GM19193 (cell line): ENCODE data around the gene LAMA2.

Experiments used
- POLR2A ChIP-seq: IDR thresholded peaks from 4 replicates; pipeline ENCODE4 v1.6.1; 2011; ENCODE audit not compliant: insufficient read depth, insufficient read length; ENCODE audit errors: extremely low read depth

Gene LAMA2

DNA sequence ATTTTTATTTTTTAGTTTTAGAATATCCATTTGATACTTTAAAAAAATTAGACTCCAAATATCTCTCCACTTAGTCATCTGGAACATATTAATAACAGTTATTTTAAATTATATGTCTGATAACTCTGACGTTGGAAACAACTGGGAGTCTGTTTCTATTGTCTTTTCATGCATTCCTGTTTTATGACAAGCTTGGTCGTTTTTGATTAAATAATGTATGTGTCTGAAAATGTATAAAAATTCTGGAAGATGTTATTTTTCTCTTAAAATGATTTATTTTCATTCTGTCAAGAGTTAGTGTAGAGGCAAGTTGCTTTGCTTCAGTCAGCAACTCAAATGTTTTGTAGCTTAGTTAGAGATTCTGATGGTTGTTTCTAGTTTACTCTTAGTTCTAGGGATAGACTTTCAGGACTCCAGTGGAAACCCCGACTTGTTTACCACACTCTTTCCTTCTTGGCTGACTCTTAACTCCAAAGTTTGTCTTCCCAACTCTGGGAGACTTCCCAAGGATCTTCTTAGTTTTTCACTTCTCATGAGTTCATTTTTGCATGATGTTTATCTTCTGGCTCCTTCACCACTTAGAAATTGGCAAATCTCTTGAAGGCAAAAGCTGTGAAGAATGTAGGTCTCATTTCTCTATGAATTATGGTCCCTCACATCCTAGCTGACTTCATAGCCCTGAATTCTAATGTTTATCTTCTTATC, 190.9 kb downstream of the LAMA2 start:
- no peak for TF ChIP-seq POLR2A

DNA sequence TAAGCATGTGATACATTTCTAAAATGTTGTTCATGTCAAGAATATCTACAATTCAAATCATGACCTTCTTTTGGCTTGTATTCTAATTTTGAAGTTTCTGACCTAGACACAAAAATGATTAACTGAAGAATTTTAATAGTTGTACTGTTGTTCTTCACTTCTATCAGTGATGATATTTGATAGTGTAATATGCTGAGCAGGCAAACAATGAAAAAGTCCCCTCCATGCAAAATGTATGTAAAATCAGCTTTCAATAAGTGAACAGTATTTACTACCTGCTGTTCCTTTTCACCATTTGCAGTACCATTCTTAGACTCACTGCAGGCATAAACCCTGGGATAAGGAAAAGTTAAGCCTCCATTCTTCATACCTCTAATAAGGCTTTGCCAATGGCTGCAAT, 201.5 kb downstream of the LAMA2 start:
- no peak for TF ChIP-seq POLR2A

DNA sequence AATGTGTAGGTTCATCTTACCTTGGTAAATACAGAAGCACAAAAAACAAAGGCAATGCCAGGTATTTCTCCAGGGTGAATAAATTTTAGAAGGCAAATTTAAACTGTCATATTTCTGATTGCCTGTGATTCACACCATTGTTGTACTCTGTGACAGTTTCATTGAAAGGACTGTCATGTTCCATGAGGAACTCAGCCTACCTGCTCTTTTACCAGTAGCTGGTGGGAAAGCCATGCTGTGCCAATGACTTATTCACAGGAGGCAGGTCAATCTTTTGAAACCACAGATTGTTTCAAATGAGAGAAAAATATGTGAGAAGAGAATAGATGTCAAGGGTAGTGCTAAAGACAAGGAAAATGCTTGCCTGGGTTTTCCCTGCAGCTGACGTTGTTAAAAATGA, 206.4 kb downstream of the LAMA2 start:
- no peak for TF ChIP-seq POLR2A

DNA sequence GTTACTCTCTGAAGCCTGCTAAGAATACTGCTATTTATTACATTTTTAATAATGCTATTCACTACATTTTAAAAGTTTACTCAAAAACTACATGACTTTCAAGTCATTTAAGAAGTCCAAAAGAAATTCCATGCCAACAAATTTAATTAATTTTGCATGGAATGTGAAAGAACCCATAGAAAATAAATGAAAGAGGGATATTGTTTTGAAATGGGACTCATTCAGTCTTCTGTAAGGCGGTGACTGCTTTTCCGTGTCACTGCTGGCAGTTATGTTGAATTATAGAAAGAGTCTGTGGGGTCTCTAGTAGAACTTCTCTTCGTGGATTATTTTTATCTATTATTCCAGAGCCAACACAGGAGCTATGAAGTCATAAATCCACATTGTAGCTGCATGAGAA, 211.2 kb downstream of the LAMA2 start:
- no peak for TF ChIP-seq POLR2A

DNA sequence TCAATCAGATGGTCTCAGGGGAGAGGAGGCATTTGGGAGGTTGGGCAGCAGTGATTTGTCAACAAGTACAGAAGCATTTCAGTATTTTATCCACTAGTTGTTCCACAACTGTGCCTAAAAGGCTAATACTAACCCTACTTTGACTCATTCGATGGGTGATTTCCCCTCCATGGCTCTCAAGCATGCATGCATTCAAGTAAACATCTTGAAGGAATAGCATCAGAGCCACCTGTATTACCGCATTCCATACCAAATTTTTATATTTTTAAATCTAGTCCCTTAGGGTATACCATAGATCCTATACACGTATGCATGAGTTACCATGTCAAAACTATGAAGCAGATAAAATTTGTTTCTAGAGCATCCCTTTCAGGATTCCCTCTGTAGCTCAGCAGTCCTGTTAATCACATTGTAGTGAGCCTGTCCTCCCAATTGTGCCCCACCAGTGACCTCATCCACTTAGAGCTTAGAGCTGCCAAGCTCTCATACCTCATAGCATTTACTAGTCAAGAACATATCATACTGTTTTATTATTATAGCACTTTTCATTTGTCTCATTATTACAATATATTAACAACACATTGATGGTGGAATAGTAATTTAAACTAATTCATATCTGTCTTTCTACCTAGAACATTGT, 213.8 kb downstream of the LAMA2 start:
- no peak for TF ChIP-seq POLR2A

DNA sequence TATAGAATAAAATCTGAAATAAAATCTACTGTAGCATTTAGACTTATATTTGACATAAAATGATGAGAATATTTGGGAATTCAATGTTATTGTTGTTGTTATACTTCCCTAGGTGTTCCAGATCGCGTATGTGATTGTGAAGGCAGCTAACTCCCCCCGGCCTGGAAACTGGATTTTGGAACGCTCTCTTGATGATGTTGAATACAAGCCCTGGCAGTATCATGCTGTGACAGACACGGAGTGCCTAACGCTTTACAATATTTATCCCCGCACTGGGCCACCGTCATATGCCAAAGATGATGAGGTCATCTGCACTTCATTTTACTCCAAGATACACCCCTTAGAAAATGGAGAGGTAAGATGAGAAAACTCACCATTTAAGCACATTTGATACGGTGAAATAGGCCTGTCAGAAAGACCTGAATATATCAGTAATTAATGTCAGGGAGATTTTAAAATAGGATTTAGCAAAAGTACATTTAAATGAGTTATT, 215.2 kb downstream of the LAMA2 start:
- no peak for TF ChIP-seq POLR2A

DNA sequence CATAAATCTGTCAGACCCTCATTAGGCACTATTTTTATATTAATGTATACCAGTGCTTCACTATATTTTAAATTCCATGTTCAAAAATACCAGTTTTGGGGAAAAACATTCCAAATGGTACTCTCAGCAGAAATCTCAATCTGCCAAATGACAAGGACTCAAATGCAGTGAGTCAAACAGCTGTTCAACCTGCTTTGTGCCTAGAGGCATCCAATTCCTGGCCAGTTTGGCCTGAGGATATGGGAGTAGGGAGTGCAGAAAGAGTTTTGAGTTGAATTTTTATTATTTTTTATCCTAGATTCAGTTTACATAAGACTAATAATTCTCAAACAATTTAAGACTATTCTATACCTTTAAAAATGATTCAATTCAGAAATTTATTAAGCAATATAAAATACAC, 216.8 kb downstream of the LAMA2 start:
- TF ChIP-seq POLR2A = no peak

DNA sequence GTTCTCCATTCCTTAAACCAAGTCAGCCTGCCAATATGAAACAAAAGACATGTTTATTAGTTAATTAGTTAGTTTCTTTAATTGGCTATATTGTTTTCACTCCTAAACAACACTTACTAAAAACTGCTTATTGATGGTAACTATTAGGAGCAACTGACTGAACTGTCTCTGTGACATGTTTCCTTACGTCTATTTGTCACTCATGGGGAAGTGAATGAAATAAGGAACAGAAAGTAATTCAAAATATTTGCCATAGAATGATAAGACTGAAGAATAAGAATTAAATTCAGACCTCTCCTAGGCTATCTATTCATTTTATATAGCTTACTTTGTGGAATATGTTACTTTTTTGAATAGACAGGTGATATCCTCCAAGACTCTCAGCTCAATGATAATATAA, 217.2 kb downstream of the LAMA2 start:
- TF ChIP-seq POLR2A = no peak

DNA sequence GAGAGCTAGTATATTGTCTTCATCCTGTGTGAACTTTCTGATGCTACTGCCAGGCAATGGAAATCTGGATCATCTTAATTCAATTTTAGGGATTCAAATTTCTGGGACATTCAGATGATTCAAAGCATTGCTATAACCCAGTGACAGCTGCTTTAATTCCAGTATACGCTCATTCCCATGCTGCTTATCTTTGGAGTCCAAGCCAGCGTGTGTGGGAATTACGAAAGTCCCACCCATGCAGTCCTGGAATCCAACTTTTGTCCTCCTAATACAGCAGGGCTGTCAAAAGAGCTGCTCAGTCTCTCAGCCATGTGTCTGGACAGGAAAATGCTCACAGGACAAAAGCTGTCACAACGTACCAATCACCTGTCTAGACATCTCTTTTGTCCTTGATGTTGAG, 219.8 kb downstream of the LAMA2 start:
- no peak for TF ChIP-seq POLR2A

DNA sequence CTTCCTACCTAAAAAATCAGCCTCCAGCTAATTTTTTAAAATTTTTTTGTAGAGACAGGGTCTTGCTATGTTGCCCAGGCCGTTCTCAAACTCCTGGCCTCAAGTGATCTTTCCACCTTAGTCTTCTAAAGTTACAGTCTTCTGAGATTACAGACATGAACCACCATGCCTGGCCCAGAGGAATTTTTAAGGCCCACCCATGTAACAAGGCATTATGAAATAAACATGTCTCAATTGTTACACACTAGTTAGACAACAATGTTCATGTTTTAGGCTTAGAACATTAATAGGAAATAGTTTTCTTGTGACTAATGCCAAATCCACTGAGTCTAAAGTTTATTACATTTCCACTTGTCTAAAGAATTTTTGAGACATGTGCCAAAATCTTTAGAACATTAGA, 221.2 kb downstream of the LAMA2 start:
- no peak for TF ChIP-seq POLR2A

DNA sequence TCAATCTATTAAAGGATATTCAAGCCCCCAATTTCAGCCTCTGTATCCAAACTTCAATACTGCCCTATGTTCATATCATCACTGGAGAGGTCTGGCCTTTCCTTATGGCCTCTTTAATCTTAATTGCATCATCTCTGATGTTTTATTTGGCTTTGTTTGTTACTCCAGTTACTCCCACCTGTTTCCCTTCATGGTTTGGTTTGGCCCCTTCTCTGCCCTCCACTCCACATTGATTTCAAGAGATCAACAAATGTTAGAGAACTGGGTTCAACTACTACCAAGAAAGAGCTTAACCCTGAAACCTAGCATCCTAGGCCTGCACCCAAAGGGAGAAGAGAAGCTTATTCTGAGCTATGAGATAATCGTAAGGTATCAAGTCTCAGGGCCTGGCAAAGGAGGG, 221.6 kb downstream of the LAMA2 start:
- TF ChIP-seq POLR2A = no peak

DNA sequence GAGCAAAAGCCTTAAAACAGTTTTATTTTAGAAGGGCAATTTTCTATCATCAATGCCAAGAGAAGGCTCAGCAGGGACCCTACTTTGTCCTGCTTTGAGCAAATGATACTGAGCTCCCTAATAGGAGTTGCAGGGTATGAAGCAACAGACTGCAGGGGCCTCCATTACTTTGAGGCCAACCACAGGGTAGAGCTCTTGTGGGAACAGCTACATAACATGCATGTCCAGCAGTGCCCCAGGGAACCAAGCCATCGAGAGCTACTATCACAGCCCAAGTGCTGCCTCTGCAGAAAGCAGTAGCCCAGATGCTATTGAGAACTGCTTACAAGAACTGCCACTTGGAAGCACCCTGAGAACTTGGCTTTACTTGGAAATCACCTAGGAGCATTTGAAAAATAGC, 222.1 kb downstream of the LAMA2 start:
- no peak for TF ChIP-seq POLR2A

DNA sequence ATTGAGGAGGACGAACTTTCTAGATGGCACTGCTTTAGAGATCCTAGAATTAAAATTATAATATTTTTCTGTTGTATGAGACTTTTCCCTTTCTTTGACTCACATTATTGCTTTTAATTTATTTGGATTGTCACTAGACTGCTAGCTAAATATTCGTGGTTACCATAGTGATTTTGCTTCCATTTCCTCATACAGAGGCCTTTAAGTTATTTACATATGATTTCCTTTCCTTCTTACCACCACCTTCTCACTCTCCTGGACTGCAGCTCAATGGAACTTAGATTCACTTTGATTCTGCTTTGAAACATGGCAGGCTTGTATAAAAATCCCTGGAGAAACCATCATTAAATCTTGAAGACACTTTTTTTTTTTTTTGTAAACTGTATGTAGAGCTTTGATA, 222.9 kb downstream of the LAMA2 start:
- no peak for TF ChIP-seq POLR2A

DNA sequence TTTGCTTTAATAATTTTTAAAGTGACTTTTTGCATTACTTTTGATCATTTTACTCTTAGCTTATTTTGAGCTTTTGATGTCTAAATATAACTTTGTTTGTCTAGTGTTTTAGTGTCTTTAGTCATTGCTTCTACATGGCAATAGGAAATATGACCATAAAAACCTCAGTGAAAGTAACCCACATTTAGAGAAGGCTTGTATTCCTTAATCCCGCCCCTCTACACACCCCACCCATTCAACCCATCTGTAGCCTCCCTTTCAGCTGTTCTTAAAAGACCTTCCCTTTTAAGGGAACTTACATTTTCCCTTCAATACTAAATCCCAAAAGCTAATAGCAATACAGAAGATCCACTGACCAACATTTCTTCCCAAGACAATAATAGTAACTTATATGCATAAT, 225.4 kb downstream of the LAMA2 start:
- TF ChIP-seq POLR2A = no peak

DNA sequence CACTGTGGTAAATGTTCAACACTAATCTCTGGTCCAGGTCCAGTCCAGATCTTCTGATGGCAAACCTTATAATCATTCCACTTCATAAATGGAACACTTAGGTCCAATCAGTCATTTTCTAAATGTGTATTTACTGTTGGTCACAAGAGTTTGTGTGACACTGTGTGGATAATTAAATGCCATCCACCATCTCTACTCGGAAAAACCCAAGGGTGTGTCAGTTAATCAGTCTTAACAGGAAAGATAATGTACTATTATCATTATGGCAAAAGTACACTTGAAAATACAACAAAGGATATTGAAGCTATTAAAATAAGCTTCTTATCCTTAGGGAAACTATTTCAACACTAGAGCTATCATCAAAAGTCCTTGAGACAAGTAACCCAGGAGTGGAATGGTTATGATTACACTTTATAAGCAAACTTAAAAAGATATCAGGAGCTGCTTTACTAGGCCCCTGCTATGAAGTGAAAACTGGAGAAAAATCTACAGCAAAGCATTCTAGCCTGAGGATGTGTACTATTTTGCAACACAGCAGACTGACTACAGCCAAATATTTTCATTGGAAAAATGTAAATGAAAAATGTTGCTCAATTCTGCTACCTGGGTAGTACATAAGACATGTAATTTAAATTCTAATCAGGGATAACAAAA, 227.9 kb downstream of the LAMA2 start:
- no peak for TF ChIP-seq POLR2A

DNA sequence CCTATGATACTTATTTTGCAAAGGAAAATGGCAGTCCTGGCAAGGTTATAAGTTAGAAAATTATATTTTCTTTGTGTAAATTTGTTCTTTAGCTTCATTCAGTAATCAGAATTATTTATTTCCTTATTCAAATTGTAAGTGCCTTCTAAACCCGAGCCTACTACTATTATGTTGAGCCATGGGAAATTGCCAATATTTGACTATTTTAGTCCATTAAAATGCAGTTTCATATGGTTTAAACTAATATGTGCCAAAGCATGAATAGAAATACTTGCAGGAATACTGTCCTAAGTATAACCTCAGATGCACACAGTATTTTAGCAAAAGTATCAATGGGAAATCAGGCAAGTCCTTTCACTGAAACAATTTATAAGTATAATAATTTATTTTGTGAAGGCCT, 228.4 kb downstream of the LAMA2 start:
- no peak for TF ChIP-seq POLR2A

DNA sequence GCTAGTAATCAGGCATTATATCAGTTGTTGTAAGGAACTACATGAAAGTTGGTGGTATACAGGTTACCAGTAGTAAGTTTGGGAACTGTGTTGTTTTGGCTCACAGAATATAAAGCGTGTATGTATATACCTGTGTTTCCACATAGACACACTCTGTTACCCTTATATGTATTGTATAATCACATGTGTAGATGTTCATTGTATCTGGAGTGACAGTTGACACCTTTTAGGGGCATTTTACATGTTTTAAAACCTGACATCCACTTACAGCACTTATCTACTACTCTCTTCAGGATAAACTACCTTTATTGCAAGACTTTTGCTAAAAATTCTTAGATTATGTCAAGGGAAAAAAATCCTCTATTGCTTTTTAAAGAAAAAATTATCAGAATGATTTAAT, 228.9 kb downstream of the LAMA2 start:
- no peak for TF ChIP-seq POLR2A

DNA sequence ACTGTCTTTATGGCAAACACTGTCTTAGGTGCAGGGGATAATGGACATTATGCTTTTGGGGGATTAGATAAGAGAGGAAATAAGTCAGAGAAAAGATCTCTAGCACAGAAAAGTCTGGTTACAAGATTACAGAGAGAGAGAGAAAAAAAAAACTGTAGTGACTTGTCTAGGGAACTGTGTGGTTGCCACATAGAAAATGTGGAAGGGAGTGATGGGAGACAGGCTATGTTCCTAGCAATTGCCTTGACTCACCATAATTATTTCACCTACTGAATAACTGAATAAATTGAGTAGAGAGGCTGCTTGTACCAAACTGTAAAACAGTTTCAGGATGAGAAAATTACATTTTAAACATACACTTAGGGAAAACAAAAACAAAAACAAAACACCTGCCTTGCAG, 229.7 kb downstream of the LAMA2 start:
- TF ChIP-seq POLR2A = no peak
